ENCODE measurements around the gene PRKG1. TPM values are rescaled to one million over a fixed set of nuclear protein-coding genes. Genes with fewer than 3 reads are reported as not detected.

Gene PRKG1
- total RNA-seq, 2 donors from 2014 or later: 145 to 381 TPM

DNA sequence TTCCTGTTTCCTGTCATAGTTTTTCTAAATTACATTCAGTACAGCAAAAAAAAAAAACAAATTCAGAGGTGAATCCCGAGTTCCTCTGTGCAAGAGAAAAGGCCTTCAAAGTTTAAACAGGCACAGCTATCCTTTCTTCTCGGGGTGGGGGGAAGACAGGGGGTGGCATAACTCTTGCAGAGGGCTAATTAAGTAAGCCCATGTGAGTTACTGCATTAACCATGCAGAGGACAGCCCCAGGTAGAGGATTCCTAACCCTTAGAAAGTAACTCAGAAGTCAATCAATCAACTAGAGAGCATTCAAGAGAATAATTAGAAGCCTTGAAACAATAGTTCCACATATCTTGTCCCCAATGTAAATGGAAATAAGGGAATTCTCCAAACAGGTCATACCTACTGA is 454.2 kb downstream of the PRKG1 start:
- TF ChIP-seq, protein P1, sequence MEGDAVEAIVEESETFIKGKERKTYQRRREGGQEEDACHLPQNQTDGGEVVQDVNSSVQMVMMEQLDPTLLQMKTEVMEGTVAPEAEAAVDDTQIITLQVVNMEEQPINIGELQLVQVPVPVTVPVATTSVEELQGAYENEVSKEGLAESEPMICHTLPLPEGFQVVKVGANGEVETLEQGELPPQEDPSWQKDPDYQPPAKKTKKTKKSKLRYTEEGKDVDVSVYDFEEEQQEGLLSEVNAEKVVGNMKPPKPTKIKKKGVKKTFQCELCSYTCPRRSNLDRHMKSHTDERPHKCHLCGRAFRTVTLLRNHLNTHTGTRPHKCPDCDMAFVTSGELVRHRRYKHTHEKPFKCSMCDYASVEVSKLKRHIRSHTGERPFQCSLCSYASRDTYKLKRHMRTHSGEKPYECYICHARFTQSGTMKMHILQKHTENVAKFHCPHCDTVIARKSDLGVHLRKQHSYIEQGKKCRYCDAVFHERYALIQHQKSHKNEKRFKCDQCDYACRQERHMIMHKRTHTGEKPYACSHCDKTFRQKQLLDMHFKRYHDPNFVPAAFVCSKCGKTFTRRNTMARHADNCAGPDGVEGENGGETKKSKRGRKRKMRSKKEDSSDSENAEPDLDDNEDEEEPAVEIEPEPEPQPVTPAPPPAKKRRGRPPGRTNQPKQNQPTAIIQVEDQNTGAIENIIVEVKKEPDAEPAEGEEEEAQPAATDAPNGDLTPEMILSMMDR (IDR thresholded peaks at IDR 0.05): no peak
- ATAC-seq (ENCODE audit: insufficient number of reproducible peaks, low FRiP score, low read depth) (no peak), DNase-seq (ENCODE audit: low spot score) (no peak)
- Histone ChIP-seq H3K36me3 (no peaks in the 10 kb centered on the region), H3K27ac (no peak overlapping the region), H3K9me3 (no peaks in the 10 kb centered on the region), H3K4me1 (ENCODE audit: control insufficient read depth in 1 of 2, low read depth in 2 of 2) (peaks cover 32 to 68% of the 10 kb centered on the region in 2 donors), H3K4me3 (no peak overlapping the region), H3K27me3 (replicated peaks; ENCODE audit: insufficient read depth) (no peaks in the 10 kb centered on the region)

DNA sequence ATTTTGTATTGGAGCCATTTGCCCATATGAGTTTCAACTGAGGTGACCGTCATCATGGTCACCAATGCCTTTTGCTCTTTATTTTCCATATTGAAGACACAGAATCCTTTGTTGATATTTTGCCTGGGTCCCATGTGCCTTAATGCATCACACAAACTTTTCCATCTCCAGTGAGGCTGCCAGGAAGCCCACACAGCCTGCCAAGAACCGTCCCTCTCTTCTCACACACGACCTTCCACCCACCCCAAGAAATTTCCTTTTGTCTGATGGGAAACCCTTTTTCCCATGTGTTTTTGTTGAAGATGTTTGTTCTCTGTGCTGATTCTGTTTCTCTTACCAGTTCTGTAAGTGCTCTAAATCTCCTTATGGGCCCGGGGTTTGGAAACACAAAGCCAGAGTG is 456.3 kb downstream of the PRKG1 start:
- no peak overlapping the region for H3K4me3 ChIP-seq
- H3K4me1 ChIP-seq (ENCODE audit: control insufficient read depth in 1 of 2, low read depth in 2 of 2): peaks cover 26 to 54% of the 10 kb centered on the region in 2 donors
- DNase-seq (ENCODE audit: low spot score) (no peak), ATAC-seq (ENCODE audit: insufficient number of reproducible peaks, low FRiP score, low read depth) (no peak)
- no peaks in the 10 kb centered on the region for H3K36me3 ChIP-seq
- peak overlapping the region in 1 of 2 donors; percentile 35 for H3K27ac ChIP-seq
- H3K27me3 ChIP-seq (replicated peaks; ENCODE audit: insufficient read depth): no peaks in the 10 kb centered on the region
- TF ChIP-seq, protein P1 (IDR thresholded peaks at IDR 0.05): no peak
- H3K9me3 ChIP-seq: no peaks in the 10 kb centered on the region

DNA sequence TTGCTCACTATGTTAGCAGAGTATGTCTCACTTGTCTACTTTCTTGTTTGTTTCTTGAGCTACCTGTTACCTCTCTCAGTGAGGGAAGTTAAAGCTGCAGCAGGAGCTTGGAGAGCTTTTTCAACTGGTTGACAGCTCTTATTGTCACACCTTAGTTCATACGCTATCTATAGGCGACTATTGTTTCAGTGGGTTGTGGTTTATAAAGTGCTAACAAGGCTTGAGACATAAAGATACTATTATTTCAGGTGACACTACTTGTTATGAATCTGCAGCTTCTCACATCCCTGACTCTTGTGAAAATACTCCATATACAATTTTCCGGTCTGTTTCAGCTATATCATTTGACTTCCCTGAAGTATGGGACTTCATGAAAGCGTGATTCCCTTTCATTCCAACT is 457.8 kb downstream of the PRKG1 start:
- Histone ChIP-seq H3K27me3 (replicated peaks; ENCODE audit: insufficient read depth) (no peaks in the 10 kb centered on the region), H3K36me3 (no peaks in the 10 kb centered on the region), H3K27ac (no peak overlapping the region), H3K9me3 (no peaks in the 10 kb centered on the region), H3K4me1 (ENCODE audit: control insufficient read depth in 1 of 2, low read depth in 2 of 2) (peaks cover 26 to 47% of the 10 kb centered on the region in 2 donors), H3K4me3 (no peak overlapping the region)
- TF ChIP-seq, protein P1 (IDR thresholded peaks at IDR 0.05): no peak
- DNase-seq (ENCODE audit: low spot score) (no peak), ATAC-seq (ENCODE audit: insufficient number of reproducible peaks, low FRiP score, low read depth) (no peak)

DNA sequence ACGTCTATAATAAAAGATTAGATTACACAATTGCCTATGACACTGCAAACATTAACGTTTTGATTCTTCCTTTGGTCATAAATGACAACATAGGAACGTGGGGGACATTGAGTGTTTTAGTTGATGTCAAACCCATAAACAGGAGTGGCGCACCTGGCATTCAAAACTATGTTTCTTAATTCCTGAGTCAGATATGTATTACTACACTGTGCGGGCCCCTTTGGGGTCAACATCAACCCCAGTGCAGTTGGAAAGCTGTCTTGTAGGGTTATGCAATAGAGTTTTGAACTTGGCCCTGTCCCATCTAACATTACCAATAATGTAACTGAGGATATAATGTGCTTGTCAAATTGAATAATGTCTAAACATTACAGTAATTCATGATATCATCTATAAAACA is 468.6 kb downstream of the PRKG1 start:
- peaks cover 7 to 23% of the 10 kb centered on the region in 2 donors for H3K4me1 ChIP-seq (ENCODE audit: control insufficient read depth in 1 of 2, low read depth in 2 of 2)
- H3K27me3 ChIP-seq (replicated peaks; ENCODE audit: insufficient read depth): no peaks in the 10 kb centered on the region
- TF ChIP-seq, protein P1 (IDR thresholded peaks at IDR 0.05): no peak
- no peak for ATAC-seq (ENCODE audit: insufficient number of reproducible peaks, low FRiP score, low read depth)
- no peak overlapping the region for H3K4me3 ChIP-seq
- no peak overlapping the region for H3K27ac ChIP-seq
- H3K36me3 ChIP-seq: no peaks in the 10 kb centered on the region
- H3K9me3 ChIP-seq: no peaks in the 10 kb centered on the region
- no peak for DNase-seq (ENCODE audit: low spot score)

DNA sequence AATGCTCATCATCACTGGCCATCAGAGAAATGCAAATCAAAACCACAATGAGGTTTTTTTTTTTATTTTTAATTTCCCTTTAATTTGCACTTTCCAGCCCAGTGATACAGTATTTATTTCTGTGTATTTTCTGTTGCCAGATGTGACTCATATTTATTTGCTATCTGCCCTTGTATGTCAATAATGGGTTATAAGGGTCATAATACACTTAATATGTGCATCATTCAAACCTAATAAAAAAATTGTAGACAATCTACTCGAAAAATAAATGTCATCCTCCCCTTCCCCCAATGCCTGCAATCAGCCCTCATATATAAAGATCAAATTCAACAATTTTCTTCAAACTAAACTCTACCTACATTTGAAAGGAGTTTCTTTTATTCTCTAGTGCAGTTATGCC is 470.6 kb downstream of the PRKG1 start:
- Histone ChIP-seq H3K36me3 (no peaks in the 10 kb centered on the region), H3K27ac (no peak overlapping the region), H3K27me3 (replicated peaks; ENCODE audit: insufficient read depth) (no peaks in the 10 kb centered on the region), H3K4me1 (ENCODE audit: control insufficient read depth in 1 of 2, low read depth in 2 of 2) (peaks cover 7 to 41% of the 10 kb centered on the region in 2 donors), H3K4me3 (no peak overlapping the region), H3K9me3 (no peaks in the 10 kb centered on the region)
- TF ChIP-seq, protein P1 (IDR thresholded peaks at IDR 0.05): no peak
- DNase-seq (ENCODE audit: low spot score) (no peak), ATAC-seq (ENCODE audit: insufficient number of reproducible peaks, low FRiP score, low read depth) (no peak)

All from thoracic aorta (tissue), 2 donors.